HFF-Myc (cell line): ENCODE measurements around the gene FOXN3.
A peak's percentile ranks its signal among the peaks of the same experiment; 100 is the strongest.

ENCODE experiments used
- DNase-seq: peaks from one replicate; pipeline ENCODE4 v3.0.0-alpha.2; 2011; ENCODE audit warnings: low read depth; ENCODE audit errors: extremely low read depth
- H3K4me3 ChIP-seq: replicated peaks from 2 replicates; pipeline ENCODE4 v1.5.1; 2011; ENCODE audit warnings: low read depth, mild to moderate bottlenecking, control low read depth, low read length
- TF ChIP-seq, protein P1 (sequence below): IDR thresholded peaks from 2 replicates; pipeline ENCODE4 v1.5.1; 2012; ENCODE audit warnings: mild to moderate bottlenecking, low read depth, low read length, control low read depth; ENCODE audit errors: missing control alignments

Gene FOXN3

GRCh38 chr14:89221109-89221810 is 195.8 kb downstream of the FOXN3 start:
- TF ChIP-seq, protein P1, sequence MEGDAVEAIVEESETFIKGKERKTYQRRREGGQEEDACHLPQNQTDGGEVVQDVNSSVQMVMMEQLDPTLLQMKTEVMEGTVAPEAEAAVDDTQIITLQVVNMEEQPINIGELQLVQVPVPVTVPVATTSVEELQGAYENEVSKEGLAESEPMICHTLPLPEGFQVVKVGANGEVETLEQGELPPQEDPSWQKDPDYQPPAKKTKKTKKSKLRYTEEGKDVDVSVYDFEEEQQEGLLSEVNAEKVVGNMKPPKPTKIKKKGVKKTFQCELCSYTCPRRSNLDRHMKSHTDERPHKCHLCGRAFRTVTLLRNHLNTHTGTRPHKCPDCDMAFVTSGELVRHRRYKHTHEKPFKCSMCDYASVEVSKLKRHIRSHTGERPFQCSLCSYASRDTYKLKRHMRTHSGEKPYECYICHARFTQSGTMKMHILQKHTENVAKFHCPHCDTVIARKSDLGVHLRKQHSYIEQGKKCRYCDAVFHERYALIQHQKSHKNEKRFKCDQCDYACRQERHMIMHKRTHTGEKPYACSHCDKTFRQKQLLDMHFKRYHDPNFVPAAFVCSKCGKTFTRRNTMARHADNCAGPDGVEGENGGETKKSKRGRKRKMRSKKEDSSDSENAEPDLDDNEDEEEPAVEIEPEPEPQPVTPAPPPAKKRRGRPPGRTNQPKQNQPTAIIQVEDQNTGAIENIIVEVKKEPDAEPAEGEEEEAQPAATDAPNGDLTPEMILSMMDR, result no peak
- DNase-seq, result peak; percentile 22
- no peak overlapping the region for H3K4me3 ChIP-seq

- DNase-seq, result no peak
- TF ChIP-seq, protein P1, result no peak
- no peak overlapping the region for H3K4me3 ChIP-seq
Observed at GRCh38 chr14:89219051-89219450, 198.0 kb downstream of the FOXN3 start.

DNA sequence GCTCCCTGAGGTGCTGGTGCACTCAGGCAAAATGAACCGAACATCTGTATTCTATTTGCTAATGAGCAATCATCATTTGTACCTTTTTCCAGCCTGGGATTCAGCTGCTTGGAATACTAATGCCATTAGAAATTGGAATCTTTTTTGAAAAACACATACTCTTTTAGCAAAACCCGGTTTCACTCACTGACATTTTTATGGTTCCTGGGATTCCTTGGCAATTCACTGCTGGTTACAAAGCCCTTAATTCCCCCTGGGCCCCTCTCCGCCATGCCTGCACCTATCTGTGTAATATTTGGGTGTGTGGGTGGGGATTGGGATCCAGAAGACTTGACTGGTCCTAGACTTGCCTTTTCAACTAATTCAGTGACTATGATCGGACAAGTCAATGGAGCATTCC is 199.1 kb downstream of the FOXN3 start:
- TF ChIP-seq, protein P1, result no peak
- no peak overlapping the region for H3K4me3 ChIP-seq
- no peak for DNase-seq

- DNase-seq, result no peak
- TF ChIP-seq, protein P1, result no peak
- no peak overlapping the region for H3K4me3 ChIP-seq
Observed at GRCh38 chr14:89215531-89215930, 201.5 kb downstream of the FOXN3 start.

DNA sequence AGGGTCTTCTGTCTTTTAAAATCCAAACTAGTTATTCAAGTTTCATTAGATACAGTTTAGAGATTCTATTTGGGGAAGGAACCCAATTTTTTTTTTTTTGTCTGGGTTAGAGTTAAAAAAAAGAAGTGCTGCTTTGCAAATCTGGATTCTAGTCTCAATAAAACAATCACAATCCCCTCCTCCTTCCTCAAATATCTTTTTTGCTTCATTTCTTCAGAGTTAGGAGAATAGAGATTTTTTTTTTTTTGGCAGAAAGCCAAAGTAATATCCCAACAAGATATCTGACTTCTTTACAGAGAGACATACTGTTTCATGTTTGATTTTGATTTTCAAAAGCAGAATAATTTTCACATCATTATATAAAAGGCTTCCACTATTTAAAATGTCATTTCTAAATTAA is 201.9 kb downstream of the FOXN3 start:
- TF ChIP-seq, protein P1, result no peak
- no peak for DNase-seq
- no peak overlapping the region for H3K4me3 ChIP-seq

- TF ChIP-seq, protein P1, result no peak
- H3K4me3 ChIP-seq, result no peak overlapping the region
- no peak for DNase-seq
Observed at GRCh38 chr14:89214221-89214965, 202.6 kb downstream of the FOXN3 start.
